ENCODE results near the gene AHRR.

Gene AHRR

DNA sequence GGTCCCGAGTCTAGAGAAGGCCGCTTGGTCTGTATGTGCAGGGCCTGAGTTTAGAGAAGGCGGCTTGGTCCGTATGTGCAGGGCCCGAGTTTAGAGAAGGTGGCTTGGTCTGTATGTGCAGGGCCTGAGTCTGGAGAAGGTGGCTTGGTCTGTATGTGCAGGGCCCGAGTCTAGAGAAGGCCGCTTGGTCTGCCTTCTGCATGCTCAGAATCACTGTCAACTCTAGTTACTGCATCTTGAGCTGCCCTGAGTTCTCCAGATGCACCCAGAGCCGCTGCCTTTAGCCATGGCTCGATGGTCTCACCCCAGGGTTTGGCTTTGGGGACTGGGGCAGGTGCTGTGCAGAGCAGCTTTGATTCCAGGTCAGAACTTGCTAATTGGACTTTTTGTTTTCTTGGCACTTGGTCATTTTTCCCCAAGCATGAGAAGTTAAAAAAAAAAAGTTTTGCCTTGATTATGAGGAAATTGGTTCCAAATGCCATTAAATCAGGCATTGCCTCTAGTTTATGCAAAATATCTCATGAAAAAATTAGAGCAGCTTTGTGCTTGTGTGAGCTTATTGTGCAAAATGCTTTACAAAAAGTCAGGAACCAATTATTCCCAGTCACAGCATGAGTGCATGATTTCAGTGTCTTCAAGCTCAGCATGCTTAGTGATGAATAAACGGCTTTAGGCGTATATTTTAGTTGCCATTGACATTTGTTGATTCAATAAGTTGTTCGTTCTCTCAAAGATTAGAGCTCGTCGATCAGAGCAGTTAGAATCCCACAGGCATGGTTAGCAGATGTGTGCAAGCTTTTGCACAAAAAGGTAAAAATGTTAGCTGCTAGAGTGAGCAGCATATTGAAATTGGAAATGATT is 96.0 kb downstream of the AHRR start:
- DNase-seq: no peak

DNA sequence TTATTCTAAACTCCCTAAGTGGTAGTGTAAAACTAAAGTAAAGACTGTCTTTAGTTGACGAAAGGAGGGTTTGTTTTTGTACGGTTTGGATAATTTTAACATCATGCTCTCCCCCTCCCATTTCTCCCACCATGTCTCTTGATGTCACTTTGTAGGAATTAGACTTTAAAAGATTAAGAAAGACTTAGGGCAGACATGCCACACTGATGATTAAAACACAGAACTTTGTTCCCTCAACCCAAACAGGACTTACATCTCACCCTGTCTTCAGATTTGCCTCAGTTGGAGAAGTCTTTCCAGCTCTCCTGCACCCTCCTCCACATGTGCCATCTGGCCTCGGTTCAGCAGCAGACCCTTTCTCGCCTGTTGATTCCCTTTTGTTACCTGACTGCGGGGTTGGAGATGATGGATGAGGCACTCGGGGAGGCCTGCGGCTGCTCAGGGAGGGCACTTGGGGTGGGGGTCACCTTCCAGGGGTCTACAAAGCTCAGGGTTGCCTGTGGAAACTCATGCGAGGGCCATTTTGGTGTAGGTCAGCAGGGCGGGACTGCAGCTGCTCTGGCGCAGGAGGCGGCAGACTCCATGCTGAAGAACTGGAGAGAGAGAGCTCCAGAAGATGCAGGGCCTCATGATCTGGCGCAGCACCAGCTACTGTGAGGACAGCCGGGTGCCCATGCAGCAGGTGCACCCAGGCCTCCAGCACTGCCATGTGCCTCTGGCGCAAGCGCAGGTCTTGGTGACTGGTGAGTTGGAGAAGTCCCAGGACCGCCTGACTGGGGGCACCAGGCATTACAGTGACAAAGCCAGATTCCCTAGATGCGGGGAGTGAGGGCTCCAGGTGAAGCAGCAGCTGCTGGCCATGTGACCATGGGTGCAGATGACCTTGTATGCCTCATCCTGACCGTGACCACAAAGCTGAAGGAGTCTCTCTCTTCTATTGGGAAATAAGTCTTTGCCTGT is 96.9 kb downstream of the AHRR start:
- no peak for DNase-seq

DNA sequence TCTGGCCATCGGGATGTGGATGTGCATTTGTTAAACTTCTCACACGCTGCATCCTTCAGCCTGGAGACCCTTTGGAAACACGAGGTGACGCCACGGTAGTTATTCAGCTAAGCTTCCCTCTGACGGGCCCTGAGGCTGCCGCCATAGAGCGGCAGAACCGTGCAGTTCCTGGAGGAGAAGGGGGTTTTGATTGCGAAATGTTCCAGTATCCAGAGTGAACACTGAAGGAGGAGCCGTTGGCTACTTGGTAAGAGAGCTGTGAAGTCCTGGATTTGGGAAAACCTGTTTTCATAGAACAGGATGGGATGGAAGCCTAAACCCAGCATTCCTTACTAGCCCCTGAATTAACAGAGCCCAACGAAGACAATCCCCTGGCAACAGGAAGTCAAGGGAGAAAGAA is 98.5 kb downstream of the AHRR start:
- no peak for DNase-seq

DNA sequence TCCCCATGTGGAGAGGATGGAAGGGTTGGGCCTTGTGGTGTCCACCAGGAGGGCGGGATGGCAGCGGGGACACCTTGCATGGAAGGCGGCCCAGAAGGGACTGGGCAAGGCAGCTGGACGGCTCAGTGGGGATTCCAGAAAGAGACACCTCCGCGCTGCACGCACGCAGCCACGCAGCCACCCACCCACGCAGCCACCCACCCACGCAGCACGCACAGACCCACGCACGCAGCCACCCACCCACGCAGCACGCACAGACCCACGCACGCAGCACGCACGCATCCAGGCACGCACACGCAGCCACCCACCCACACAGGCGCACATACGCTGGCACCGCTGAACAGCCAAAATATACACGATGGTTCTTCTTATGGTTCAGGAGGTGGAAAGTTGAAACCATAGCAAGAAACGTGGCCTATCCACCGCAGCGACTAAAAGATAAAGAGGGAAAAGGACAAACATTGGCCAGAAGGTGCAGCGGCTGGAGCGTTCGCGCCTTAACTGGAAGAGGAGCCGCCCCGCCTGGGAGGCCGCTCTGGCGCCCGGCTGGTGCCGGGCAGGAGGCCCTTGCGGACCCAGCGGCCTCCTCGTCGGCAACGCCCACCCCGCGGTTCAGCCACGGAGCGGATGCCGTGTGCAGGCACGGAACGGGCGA is 99.2 kb downstream of the AHRR start:
- DNase-seq: no peak

DNA sequence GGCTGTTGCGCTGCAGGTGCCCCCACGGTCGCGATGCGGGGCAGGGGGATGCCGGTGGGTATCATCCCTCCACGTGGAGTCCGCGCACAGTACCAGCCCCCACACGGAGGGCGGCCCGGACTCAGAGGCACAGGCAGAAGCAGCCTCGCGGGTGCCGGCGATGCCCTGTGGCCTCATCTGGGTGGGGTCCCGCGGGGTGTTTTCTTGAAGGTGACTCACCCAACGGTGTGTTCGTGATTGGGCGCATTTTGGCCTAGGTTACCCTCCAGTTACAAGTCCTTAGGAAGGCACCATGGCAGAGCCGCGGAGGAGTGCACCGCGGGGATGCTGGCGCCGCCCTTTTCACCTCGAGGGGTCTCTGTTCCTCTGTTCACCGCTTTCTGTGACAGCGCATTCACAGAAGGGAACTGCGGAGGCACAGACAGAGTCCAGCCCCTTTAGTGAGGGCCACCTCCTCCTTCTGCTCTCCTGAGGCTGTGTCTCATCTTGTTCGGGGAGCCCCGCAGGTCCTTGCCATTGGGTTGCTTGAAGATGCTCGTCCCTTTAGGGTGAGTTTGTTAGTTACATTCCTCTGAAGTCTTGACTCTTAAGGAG is 99.9 kb downstream of the AHRR start:
- no peak for DNase-seq

DNA sequence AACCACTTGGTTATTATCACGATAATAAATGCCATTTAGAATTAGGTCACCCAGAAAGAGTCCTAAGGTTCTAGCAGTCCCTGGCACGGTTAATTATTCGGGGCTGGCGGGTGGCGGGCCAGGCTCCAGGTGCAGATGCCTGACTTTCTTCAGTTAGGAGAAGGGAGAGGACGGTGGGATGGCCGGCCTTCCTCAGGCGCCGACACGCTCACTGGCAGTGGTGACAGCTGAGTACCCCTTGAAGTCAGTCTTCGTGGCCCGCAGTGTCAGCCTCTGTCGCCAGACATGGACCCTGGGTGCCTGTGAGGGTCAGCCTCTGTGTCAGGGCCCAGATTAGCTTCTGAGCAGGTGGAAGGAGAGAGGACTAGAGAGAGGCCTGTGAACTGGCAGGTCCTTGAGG is 100.4 kb downstream of the AHRR start:
- DNase-seq: no peak

DNA sequence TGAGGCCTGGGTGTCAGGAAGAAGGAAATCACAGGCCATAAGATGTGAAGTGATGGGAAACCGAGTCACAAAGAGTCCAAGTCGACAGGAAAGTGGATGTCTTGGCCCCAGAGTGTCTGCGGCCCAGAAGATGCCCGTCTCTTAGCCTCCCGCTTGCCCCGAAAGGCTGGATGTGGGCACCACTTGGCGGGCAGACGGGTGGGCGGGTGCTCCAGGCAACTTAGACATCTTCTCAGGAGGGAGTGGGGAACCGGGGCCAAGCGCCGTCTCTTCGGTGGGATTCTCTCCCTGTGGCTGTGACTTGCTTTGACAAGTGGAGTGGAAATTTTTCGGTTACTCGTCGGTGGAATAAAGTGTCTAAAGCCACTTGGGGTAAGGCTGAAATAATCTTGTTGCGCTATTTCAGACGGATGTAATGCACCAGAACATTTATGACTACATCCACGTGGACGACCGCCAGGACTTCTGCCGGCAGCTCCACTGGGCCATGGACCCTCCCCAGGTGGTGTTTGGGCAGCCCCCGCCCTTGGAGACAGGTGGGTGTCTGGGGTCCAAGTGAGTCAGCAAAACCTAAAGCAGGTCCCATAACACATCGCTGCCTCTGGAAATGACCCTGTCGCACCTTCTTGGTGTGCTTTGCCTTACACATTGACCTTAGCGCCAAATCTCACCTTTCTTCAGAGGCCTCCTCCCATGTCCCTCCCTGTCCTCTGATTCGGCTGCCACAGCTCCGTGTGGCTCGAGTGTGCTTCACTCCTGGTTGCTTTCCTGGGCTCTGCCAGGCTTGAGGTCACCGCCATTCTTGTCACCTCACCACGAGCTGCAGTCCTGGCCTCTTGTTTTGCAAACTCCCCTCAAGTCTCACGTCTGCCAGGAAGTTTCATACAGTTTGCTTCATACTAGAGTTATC is 101.1 kb downstream of the AHRR start:
- DNase-seq: no peak

DNA sequence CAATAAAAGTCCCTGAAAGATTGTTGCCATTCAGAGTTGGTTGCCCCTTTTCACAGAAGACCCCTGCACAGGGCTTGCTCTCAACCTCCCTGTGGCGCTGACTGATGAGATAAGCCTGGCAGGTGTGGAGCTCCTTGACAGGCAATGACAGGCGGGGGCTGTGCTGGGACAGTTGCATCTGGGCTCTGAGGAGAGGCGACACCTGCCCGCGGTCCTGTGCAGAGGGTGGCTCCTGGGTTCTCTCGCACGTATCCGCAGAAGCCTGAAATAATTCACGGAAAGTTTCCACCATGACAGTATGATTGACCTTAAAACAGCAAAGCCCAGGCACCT is 101.7 kb downstream of the AHRR start:
- no peak for DNase-seq

DNA sequence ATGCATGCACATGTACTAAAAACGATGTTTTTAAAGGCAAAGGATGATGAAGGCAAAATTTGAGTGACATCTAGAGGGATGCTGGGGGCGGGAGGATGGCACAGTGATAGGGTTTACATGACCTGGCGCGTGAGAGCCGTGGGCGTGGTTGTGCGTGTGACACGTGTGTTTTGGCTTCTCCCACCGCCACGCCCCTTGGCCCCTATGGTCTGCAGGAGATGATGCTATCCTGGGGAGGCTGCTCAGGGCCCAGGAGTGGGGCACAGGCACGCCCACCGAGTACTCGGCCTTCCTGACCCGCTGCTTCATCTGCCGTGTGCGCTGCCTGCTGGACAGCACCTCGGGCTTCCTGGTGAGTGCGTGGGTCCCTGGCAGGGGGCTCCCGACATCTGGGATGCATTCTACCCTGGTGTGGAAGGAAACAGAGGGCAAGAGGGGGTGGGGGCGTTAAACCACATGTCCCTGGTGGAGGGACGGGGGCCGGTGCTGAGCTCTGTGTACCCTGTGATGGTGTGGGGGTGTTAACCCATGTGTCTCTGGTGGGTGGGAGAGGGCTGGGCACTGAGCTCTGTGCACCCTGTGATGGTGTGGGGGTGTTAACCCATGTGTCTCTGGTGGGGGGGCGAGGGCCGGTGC is 102.2 kb downstream of the AHRR start:
- DNase-seq: no peak

DNA sequence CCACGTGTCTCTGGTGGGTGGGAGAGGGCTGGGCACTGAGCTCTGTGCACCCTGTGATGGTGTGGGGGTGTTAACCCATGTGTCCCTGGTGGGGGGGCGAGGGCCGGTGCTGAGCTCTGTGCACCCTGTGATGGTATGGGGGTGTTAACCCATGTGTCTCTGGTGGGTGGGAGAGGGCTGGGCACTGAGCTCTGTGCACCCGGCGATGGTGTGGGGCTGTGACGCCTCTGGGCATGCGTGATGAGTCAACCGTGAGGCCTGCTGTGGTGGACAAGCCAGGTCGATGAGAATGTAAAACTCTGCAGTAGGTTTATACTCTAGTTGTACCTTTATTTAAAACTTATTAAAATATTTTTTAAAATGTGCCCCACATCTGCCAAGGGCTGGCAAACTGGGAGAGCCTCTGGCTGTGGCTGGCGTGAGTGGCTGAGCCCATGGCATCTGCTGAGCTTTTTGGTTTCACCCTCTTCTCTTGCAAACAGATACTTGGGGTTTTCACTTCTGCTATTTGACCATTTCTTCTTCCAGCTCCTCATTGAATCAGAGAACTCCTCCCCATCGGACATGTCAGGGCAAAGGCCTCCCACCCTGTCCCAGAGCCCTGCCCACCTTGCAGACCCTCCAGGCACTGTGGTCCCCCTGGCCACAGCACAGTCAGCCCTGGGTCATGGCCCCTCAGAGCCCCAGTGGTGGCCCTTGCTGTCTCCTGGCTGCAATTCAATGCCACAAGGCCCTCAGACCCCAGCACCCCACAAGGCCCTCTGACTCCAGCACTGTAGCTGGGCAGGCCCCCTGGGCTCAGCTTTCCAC is 103.0 kb downstream of the AHRR start:
- DNase-seq: no peak

DNA sequence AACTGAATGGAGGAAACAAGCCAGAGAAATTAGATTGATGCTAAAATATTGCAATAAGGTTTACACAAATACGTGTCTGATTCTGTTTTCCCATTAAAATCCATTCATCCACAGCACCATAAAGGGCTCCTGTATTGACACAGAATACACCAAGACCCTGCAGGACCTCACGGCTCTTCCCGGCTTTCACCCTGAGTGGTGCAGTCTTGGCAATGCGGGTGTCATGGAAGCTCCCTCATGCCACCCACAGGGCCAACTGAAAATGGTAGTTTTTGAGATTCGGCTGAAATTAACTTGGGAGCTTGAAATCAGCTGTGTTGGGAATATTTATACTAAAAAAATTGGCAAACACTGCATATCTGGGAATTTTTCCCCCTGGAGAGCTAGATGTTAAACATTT is 104.2 kb downstream of the AHRR start:
- no peak for DNase-seq

DNA sequence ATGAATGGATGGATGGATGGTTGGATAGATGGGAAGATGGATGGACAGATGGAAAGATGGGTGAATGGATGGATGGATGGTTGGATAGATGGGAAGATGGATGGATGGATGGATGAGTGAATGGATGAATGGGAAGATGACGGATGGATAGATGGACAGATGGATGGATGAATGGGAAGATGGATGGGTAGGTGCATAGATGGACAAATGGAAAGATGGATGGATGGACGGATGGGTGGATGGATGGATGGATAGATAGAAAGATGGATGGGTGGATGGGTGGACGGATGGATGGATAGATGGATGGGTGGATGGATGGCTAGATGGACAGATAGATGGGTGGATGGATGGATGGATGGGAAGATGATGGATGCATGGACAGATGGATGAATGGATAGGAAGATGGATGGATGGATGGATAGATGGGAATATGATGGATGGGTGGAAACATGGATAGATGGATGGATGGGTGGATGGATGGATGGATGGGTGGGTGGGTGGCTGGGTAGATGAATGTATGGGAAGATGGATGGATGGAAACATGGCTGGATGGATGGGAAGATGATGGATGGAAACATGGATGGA is 105.0 kb downstream of the AHRR start:
- no peak for DNase-seq

DNA sequence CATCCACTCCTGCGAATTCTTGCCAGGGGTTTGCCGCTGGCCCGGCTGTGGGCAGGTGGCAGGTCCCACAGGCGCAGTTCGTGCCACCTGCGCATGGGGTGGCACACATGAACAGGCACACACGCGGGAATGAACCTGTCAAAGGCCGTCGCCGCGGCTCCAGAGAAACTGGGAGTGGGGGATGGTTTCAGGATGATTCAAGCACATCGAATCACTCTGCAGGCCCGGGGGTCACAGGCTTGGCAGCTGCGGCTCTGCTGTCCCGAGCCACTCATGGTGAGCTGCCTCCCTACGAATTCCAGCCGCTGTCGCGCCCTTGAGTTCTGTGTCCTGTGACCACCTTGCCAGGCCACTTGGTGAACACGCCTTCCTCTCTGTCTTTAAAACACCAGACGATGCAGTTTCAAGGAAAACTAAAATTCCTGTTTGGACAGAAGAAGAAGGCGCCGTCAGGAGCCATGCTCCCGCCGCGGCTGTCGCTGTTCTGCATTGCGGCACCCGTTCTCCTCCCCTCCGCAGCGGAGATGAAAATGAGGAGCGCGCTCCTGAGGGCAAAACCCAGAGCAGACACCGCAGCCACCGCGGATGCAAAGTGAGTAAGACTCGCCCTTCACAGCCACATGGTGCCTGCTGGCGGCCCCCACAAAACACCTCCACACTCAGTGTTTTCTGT is 106.0 kb downstream of the AHRR start:
- DNase-seq: no peak

DNA sequence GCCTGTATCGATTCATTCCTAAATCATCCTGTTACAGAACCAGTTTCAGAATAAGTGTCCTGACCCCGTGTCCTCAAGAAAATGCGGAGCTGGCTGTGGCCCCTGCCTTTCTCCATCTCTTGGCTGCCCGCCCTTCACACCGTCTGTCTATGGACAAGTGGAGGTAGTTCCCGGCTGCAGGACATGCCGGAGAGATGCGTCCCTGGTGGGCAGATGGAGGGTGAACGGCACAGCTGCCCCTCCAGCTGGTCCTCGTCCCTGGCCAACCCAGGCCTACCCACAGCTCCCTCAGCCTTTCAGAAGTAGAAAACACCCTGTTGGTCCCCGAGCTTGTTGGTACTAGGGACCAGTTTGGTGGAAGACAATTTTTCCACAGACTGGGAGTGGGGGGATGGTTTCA is 106.7 kb downstream of the AHRR start:
- no peak for DNase-seq

DNA sequence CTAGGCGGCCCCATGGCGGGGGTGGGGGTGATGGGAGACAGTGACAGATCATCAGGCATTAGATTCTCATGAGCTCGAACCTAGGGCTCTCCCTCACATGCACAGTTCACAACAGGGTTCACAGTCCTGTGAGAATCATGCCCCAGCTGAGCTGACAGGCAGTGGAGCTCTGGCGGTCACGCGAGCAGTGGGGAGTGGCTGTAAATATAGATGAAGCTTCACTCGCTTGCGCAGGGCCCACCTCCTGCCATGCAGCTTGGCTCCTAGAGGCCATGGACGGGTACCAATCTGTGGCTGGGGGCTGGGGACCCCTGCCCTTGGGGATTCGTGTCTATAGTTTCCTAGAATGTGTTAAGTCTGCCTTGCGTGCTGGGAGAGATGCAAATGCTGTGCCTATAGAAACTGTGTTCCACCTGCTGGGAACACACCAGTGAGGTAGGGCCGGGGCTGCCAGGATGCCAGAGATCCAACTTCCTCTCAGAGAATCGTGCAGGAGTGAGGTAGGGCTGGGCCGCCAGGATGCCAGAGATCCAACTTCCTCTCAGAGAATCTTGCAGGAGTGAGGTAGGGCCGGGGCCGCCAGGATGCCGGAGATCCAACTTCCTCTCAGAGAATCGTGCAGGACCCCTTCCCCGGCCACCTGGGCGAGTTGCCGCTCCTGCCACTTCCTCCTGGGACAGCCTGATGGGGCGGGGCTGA is 107.4 kb downstream of the AHRR start:
- no peak for DNase-seq

DNA sequence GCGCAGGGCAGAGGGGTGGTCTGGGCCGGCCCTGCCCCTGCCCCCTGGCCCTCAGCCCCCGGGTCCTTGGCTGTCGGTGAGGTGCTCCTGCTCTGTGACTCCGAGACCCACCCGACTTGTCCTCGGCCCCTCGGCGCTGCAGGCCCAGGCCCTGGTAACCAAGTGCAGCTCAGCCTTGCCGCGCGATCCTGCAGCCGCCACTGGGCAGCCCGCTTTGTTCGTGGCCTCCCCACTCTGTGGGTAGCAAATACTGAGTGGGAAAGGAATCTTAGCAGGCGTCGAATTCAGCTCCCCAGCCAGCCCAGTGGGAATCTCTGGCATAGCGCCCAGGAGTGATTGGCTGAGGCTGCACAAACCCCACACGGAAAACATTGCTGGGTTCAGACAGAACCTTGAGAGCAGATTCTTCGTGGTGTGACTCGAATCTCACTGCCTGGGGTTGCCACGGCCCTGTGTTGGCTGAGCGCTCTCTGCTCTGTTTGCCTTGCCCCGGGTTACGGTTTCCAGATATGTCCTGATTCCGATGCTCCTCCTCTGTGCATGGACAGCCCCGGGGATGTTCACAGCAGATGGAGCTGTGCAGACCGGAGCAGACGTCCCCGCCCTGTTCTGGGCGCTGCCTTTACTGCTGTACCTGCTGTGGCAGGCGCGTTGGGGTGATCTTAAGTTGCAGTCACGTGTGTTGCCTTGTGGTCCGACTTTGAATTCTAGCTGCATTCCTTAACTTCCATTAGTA is 108.1 kb downstream of the AHRR start:
- no peak for DNase-seq

DNA sequence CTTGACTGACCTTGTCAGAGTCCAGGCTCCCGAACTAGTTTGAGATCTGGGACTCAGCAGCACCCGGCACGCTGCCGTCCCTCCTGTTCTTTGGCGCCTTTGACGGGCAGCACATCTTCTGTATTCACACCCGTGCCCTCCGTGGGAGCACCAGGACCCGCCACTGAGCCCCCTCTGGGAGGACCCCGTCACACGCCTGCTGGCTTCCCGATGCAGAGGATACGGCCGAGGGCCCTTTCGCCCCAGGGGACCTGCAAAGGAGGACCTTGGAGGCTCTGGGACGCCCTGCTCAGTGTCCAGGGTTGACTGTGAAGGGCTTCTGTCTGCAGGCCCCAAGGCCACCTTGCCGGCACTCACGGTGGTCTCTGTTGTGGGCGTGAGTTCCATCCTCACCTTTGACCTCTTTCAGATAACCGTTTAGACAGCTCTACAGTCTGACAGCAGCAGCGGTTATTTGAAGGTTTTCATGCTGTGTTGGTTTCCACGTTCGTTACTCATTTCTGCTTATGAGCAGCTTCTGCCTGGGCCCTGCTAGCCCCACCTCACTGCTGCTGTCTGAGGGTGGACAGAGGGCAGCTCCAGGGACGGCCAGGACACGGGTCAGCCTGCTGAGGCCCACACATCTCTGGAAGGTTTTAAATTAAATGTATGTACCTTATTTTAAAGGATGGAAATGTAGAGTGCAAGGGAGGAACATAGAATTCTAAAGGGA is 108.9 kb downstream of the AHRR start:
- no peak for DNase-seq

Data from stimulated activated CD4-positive, alpha-beta T cell treated with anti-CD3 and anti-CD28 coated beads, Interleukin-4, amount 100 ng/mL, for 1 hour (primary cell).